HCT116 (cell line): ENCODE results near the gene PCP4. TPM values are rescaled to one million over a fixed set of nuclear protein-coding genes. Genes with fewer than 3 reads are reported as not detected.

Source experiments
- ATAC-seq: fragments of 200-7000 bp; cut with Tn5 transposase; 2 replicates; pipeline ENCODE4 v1.9.1; 2020; ENCODE audit warnings: mild to moderate bottlenecking, moderate library complexity
- BruUV-seq: library from RNA; stranded (reverse); fragments of 400-500 nt; replicated peaks from 2 replicates; lab custom pipeline; 2021; lab: Mats Ljungman, UMichigan
- CTCF ChIA-PET: fragments of 300-600 bp; sonication (Branson Sonifier 250); formaldehyde crosslinking; loops from one replicate; lab custom pipeline; 2021; ENCODE audit warnings: antibody characterized with exemption; lab: Charles Lee
- POLR2A ChIA-PET: fragments of 300-600, 350-600 bp; sonication (Branson Sonifier 250); formaldehyde crosslinking; loops from one replicate; lab custom pipeline; 2021; ENCODE audit warnings: antibody characterized with exemption; lab: Charles Lee
- RAD21 ChIA-PET, 2 experiments: fragments of 300-600 bp; sonication (Branson Sonifier 250); formaldehyde crosslinking; loops; one replicate each; lab custom pipeline; 2023; ENCODE audit warnings: low total read pairs in 2 of 2; ENCODE audit not compliant: uncharacterized antibody in 2 of 2, unreplicated experiment in 2 of 2, low non-redundant PET in 1 of 2; lab: Charles Lee
- DNase-seq: peaks from one replicate; pipeline ENCODE4 v3.0.0-alpha.2; 2010; ENCODE audit warnings: low read depth, low spot score
- H2AFZ ChIP-seq: fragments of 200-600 bp; shearing (Covaris generic), sonication (generic); 2 replicates; pipeline ENCODE4 v1.6.1; 2017; ENCODE audit warnings: low read depth, mixed run types, mixed read lengths, antibody characterized with exemption, low read length; ENCODE audit not compliant: poor library complexity, severe bottlenecking
- H3K27ac ChIP-seq: 2 replicates; pipeline ENCODE4 v1.5.1; 2012; ENCODE audit warnings: low read depth, low read length
- H3K27me3 ChIP-seq: fragments of 200-600 bp; sonication (generic); 2 replicates; pipeline ENCODE4 v1.6.1; 2016; ENCODE audit warnings: mixed run types, low read length, mixed read lengths; ENCODE audit not compliant: insufficient read depth
- H3K36me3 ChIP-seq, 2 experiments: fragments of 200-500 bp in 1 of 2; fragments of 200-600 bp in 1 of 2; sonication (Bioruptor generic) in 1 of 2; sonication (generic) in 1 of 2; 2 replicates each; pipeline versions ENCODE4 v1.5.1 to v1.6.1; 2014 to 2016; ENCODE audit warnings: low read length in 2 of 2, inconsistent platforms in 1 of 2, mixed read lengths in 1 of 2, mixed run types in 1 of 2; ENCODE audit not compliant: insufficient read depth in 2 of 2, control insufficient read depth in 1 of 2
- H3K4me1 ChIP-seq, 2 experiments: fragments of 200-600 bp in 1 of 2; sonication (generic) in 1 of 2; 2 replicates each; pipeline versions ENCODE4 v1.5.1 to v1.6.1; 2012 to 2017; ENCODE audit warnings: low read length in 2 of 2, inconsistent platforms in 1 of 2, mild to moderate bottlenecking in 1 of 2, mixed read lengths in 1 of 2, mixed run types in 1 of 2, moderate library complexity in 1 of 2; ENCODE audit not compliant: insufficient read depth in 2 of 2, control insufficient read depth in 1 of 2
- H3K4me2 ChIP-seq: fragments of 200-600 bp; sonication (generic); 2 replicates; pipeline ENCODE4 v1.6.1; 2017; ENCODE audit warnings: mixed run types, low read length, mixed read lengths
- H3K4me3 ChIP-seq, 2 experiments: fragments of 200-600 bp in 1 of 2; sonication (generic) in 1 of 2; replicated peaks in 1 of 2; 2 replicates each; pipeline ENCODE4 v1.5.1; 2011 to 2016; ENCODE audit warnings: low read length in 2 of 2, control low read depth in 1 of 2, low read depth in 1 of 2, mild to moderate bottlenecking in 1 of 2, mixed read lengths in 1 of 2, mixed run types in 1 of 2
- H3K79me2 ChIP-seq: fragments of 200-600 bp; sonication (generic); 2 replicates; pipeline ENCODE4 v1.6.1; 2017; ENCODE audit warnings: mild to moderate bottlenecking, mixed run types, low read length, moderate library complexity, mixed read lengths; ENCODE audit not compliant: insufficient read depth
- H3K9ac ChIP-seq: fragments of 200-600 bp; sonication (generic); 2 replicates; pipeline ENCODE4 v1.6.1; 2016; ENCODE audit warnings: low read length, mixed read lengths
- H3K9me2 ChIP-seq: fragments of 200-600 bp; sonication (generic), shearing (Covaris generic); 2 replicates; pipeline ENCODE4 v1.6.1; 2017; ENCODE audit warnings: mixed run types, mild to moderate bottlenecking, moderate library complexity; ENCODE audit not compliant: insufficient read depth
- H3K9me3 ChIP-seq, 2 experiments: fragments of 200-500 bp in 1 of 2; fragments of 200-600 bp in 1 of 2; sonication (Bioruptor generic) in 1 of 2; sonication (generic) in 1 of 2; 2 replicates each; pipeline ENCODE4 v1.6.1; 2014 to 2017; ENCODE audit warnings: low read length in 2 of 2, mixed read lengths in 2 of 2, inconsistent platforms in 1 of 2, low read depth in 1 of 2, mild to moderate bottlenecking in 1 of 2, mixed run types in 1 of 2, moderate library complexity in 1 of 2; ENCODE audit not compliant: control insufficient read depth in 1 of 2, insufficient read depth in 1 of 2
- H4K20me1 ChIP-seq: fragments of 200-600 bp; sonication (generic), shearing (Covaris generic); 2 replicates; pipeline ENCODE4 v1.6.1; 2017; ENCODE audit warnings: mixed run types, mild to moderate bottlenecking, moderate library complexity; ENCODE audit not compliant: insufficient read depth
- EGR1 ChIP-seq: IDR thresholded peaks from 2 replicates; pipeline ENCODE4 v1.6.1; 2012; ENCODE audit warnings: low read depth
- EZH2phosphoT487 ChIP-seq: fragments of 200-600 bp; IDR thresholded peaks from 2 replicates; pipeline ENCODE4 v1.6.1; 2018; ENCODE audit warnings: antibody characterized with exemption, borderline replicate concordance
- FOSL1 ChIP-seq: IDR thresholded peaks from 2 replicates; pipeline ENCODE4 v1.6.1; 2012; ENCODE audit warnings: low read depth
- POLR2A ChIP-seq: IDR thresholded peaks from 2 replicates; pipeline ENCODE4 v1.7.0; 2011; ENCODE audit warnings: borderline replicate concordance; ENCODE audit not compliant: insufficient read depth, insufficient read length; ENCODE audit errors: extremely low read depth
- POLR2AphosphoS5 ChIP-seq: IDR thresholded peaks from 2 replicates; pipeline ENCODE4 v1.6.1; 2011; ENCODE audit warnings: mild to moderate bottlenecking, low read depth, low read length, moderate library complexity
- SRF ChIP-seq: IDR thresholded peaks from 2 replicates; pipeline ENCODE4 v1.6.1; 2012; ENCODE audit warnings: low read depth
- TCF7L2 ChIP-seq: IDR thresholded peaks from 2 replicates; pipeline ENCODE4 v1.7.0; 2011; ENCODE audit warnings: borderline replicate concordance, inconsistent platforms; ENCODE audit not compliant: insufficient read depth, insufficient read length; ENCODE audit errors: extremely low read depth
- intact Hi-C: fragments of 100-400 bp; cut with micrococcal nuclease; formaldehyde crosslinking; loops from 2 replicates; pipeline ENCODE4 v1.10.0; 2022
- total RNA-seq: library from RNA; stranded (reverse); gene quantifications from one replicate; pipeline ENCODE4 v1.2.1, GENCODE V29; 2021; ENCODE audit not compliant: unreplicated experiment
- TF ChIP-seq, protein P1 (sequence below), 3 experiments: fragments of 200-600 bp in 1 of 3; sonication (generic) in 1 of 3; IDR thresholded peaks in 2 of 3; conservative IDR thresholded peaks in 1 of 3; 2 replicates each; pipeline ENCODE4 v1.5.1; 2012 to 2017; ENCODE audit warnings: low read depth in 2 of 3, low read length in 2 of 3, antibody characterized with exemption in 1 of 3, borderline replicate concordance in 1 of 3, control low read depth in 1 of 3, mild to moderate bottlenecking in 1 of 3, mixed read lengths in 1 of 3, mixed run types in 1 of 3, moderate library complexity in 1 of 3; ENCODE audit not compliant: insufficient read depth in 1 of 3
- TF ChIP-seq, protein P2 (sequence below): IDR thresholded peaks from 2 replicates; pipeline ENCODE4 v1.6.1; 2012; ENCODE audit warnings: low read depth
- TF ChIP-seq, protein P3 (sequence below): IDR thresholded peaks from 2 replicates; pipeline ENCODE4 v1.6.1; 2011; ENCODE audit warnings: mild to moderate bottlenecking, low read length, moderate library complexity; ENCODE audit not compliant: insufficient replicate concordance; ENCODE audit errors: extremely low read depth

The PCP4 gene
- total RNA-seq, 1 experiment from 2014 or later = not detected

DNA sequence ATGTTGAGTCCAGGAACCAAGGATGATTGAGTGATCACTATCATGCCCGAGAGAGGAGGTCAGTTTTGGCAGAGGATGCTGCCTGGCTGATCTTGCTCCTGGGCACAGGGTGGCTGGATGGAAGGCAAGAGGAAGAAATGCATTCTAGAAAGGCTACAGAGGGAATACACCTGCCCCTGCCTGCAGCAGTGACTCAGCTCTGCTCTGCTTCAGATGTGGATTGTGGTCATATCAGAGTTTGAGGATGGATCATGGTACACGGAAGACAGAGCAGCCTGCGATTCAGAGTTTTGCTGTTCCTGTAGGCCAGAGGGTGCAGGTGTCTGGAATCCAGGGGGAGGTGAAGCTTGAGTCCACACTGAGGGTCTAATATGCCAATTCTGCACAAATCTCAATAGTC lies 37.2 kb downstream of the PCP4 start (continued):
- no peak for TF ChIP-seq TCF7L2
- no peak for TF ChIP-seq EZH2phosphoT487
- no peak for TF ChIP-seq POLR2A
- TF ChIP-seq SRF = no peak
- TF ChIP-seq, protein P1, sequence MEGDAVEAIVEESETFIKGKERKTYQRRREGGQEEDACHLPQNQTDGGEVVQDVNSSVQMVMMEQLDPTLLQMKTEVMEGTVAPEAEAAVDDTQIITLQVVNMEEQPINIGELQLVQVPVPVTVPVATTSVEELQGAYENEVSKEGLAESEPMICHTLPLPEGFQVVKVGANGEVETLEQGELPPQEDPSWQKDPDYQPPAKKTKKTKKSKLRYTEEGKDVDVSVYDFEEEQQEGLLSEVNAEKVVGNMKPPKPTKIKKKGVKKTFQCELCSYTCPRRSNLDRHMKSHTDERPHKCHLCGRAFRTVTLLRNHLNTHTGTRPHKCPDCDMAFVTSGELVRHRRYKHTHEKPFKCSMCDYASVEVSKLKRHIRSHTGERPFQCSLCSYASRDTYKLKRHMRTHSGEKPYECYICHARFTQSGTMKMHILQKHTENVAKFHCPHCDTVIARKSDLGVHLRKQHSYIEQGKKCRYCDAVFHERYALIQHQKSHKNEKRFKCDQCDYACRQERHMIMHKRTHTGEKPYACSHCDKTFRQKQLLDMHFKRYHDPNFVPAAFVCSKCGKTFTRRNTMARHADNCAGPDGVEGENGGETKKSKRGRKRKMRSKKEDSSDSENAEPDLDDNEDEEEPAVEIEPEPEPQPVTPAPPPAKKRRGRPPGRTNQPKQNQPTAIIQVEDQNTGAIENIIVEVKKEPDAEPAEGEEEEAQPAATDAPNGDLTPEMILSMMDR (IDR thresholded peaks at IDR 0.05 in 2 of 3, conservative IDR thresholded peaks at IDR 0.05 in 1 of 3; ENCODE audit: borderline replicate concordance in 1 of 3, insufficient read depth in 1 of 3, low read depth in 2 of 3, low read length in 2 of 3) = no peak
- TF ChIP-seq POLR2AphosphoS5 = no peak
- TF ChIP-seq EGR1 = no peak
- TF ChIP-seq FOSL1 = no peak

DNA sequence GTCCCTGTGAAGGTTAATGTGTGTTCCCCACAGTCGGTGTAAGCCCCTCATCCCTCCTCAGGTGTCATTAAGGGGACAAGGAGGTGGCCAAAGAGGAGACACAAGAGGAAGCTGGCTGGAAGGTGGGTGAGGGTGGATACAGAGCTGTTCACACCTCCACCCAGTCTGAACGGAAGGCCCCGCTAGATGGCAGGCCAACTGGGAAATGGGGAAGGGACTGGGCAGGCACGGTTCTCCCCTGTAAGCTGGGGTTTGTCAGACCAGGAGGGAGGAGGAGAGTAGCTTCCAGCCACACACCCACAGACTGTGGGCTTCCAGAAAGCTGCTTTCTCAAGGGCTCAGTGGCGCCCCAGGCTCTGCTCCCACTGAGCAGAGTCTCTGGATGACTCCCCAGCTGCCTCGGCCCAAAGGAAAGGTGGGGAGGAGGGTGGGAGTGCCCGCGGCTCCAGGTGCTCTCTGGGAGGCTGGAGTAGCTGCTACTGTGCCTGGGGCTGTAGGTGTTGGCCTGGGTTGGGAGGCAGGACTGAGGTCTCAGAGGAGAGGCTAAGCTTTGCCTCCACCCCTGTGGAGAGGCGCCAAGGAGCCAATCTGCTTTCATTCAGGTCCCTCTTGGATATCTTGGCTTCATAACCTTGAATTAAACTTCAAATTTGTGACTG lies 41.2 kb downstream of the PCP4 start:
- Histone ChIP-seq H3K9me3 (peaks cover 0 to 5% of the 10 kb centered on the region in 2 experiments; a peak in 1 of 4 replicates), H4K20me1 (no peaks in the 10 kb centered on the region), H3K9ac (no peak overlapping the region), H3K27ac (no peak overlapping the region), H2AFZ (no peak overlapping the region), H3K79me2 (no peaks in the 10 kb centered on the region), H3K4me3 (no peak overlapping the region), H3K27me3 (0 out of 2 replicates have a peak, but pooled peaks cover 3% of the 10 kb centered on the region), H3K9me2 (no peaks in the 10 kb centered on the region), H3K36me3 (no peaks in the 10 kb centered on the region), H3K4me1 (no peaks in the 10 kb centered on the region), H3K4me2 (no peak overlapping the region)
- CTCF ChIA-PET = no interaction called here
- intact Hi-C loops = no loop called here
- no TSS peak for BruUV-seq
- DNase-seq = no peak
- RAD21 ChIA-PET = no interaction called here
- no peak for ATAC-seq
- TF ChIP-seq TCF7L2 (no peak), SRF (no peak), FOSL1 (no peak)
- TF ChIP-seq, protein P2, sequence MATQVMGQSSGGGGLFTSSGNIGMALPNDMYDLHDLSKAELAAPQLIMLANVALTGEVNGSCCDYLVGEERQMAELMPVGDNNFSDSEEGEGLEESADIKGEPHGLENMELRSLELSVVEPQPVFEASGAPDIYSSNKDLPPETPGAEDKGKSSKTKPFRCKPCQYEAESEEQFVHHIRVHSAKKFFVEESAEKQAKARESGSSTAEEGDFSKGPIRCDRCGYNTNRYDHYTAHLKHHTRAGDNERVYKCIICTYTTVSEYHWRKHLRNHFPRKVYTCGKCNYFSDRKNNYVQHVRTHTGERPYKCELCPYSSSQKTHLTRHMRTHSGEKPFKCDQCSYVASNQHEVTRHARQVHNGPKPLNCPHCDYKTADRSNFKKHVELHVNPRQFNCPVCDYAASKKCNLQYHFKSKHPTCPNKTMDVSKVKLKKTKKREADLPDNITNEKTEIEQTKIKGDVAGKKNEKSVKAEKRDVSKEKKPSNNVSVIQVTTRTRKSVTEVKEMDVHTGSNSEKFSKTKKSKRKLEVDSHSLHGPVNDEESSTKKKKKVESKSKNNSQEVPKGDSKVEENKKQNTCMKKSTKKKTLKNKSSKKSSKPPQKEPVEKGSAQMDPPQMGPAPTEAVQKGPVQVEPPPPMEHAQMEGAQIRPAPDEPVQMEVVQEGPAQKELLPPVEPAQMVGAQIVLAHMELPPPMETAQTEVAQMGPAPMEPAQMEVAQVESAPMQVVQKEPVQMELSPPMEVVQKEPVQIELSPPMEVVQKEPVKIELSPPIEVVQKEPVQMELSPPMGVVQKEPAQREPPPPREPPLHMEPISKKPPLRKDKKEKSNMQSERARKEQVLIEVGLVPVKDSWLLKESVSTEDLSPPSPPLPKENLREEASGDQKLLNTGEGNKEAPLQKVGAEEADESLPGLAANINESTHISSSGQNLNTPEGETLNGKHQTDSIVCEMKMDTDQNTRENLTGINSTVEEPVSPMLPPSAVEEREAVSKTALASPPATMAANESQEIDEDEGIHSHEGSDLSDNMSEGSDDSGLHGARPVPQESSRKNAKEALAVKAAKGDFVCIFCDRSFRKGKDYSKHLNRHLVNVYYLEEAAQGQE = no peak
- TF ChIP-seq, protein P3, sequence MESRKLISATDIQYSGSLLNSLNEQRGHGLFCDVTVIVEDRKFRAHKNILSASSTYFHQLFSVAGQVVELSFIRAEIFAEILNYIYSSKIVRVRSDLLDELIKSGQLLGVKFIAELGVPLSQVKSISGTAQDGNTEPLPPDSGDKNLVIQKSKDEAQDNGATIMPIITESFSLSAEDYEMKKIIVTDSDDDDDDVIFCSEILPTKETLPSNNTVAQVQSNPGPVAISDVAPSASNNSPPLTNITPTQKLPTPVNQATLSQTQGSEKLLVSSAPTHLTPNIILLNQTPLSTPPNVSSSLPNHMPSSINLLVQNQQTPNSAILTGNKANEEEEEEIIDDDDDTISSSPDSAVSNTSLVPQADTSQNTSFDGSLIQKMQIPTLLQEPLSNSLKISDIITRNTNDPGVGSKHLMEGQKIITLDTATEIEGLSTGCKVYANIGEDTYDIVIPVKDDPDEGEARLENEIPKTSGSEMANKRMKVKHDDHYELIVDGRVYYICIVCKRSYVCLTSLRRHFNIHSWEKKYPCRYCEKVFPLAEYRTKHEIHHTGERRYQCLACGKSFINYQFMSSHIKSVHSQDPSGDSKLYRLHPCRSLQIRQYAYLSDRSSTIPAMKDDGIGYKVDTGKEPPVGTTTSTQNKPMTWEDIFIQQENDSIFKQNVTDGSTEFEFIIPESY = no peak
- POLR2A ChIA-PET = no interaction called here
